Suprapubic skin (tissue), 4 donors: ENCODE results near the gene UMAD1.

Experiments
- CTCF ChIP-seq, 2 donors: fragments of 200-600 bp in 1 of 2; fragments of 450-650 bp in 1 of 2; sonication (generic) in 1 of 2; IDR thresholded peaks; one replicate each; pipeline ENCODE4 v1.5.1; 2016 to 2019; ENCODE audit warnings: antibody characterized with exemption in 2 of 2, mild to moderate bottlenecking in 1 of 2, moderate library complexity in 1 of 2
- EP300 ChIP-seq: sonication (generic); formaldehyde crosslinking; IDR thresholded peaks from one replicate; pipeline ENCODE4 v1.6.1; 2017; ENCODE audit warnings: antibody characterized with exemption
- POLR2A ChIP-seq, 2 donors: fragments of 450-650 bp; IDR thresholded peaks; one replicate each; pipeline ENCODE4 v1.6.1; 2017; ENCODE audit warnings: antibody characterized with exemption in 2 of 2, mild to moderate bottlenecking in 2 of 2, moderate library complexity in 2 of 2
- POLR2AphosphoS5 ChIP-seq, 3 donors: sonication (generic); formaldehyde crosslinking; IDR thresholded peaks; one replicate each; pipeline ENCODE4 v1.6.1; 2017; ENCODE audit warnings: antibody characterized with exemption in 3 of 3

- TF ChIP-seq CTCF (IDR thresholded peaks at IDR 0.05) (no peak), POLR2A (IDR thresholded peaks at IDR 0.05) (no peak), EP300 (no peak), POLR2AphosphoS5 (IDR thresholded peaks at IDR 0.05) (no peak)
Measured at GRCh38 chr7:7641129-7641663, 644 bp downstream of the UMAD1 start.
